Activated naive CD4-positive, alpha-beta T cell treated with anti-CD3 and anti-CD28 coated beads, Interleukin-2, amount 50 U/mL, for 72 hours (primary cell): Measurements from ENCODE around the gene RAD51B. TPM values are rescaled to one million over a fixed set of nuclear protein-coding genes. Genes with fewer than 3 reads are reported as not detected.

Source experiments
- ATAC-seq, 2 donors: fragments of 150-1000 bp; cut with Tn5 transposase; 2 replicates each; pipeline ENCODE4 v1.10.0; 2021; ENCODE audit warnings: mild to moderate bottlenecking in 2 of 2, moderate library complexity in 2 of 2
- DNase-seq, 2 donors: peaks; one replicate each; pipeline ENCODE4 v3.0.0; 2021 to 2022; ENCODE audit warnings: low spot score in 2 of 2
- H3K27ac Mint-ChIP-seq, 2 donors: one replicate each; pipeline ENCODE4 v1.8.0; 2022; ENCODE audit warnings: mild to moderate bottlenecking in 2 of 2, mixed read lengths in 2 of 2
- H3K36me3 Mint-ChIP-seq, 2 donors: one replicate each; pipeline ENCODE4 v1.8.0; 2022; ENCODE audit warnings: mixed read lengths in 2 of 2
- H3K9me3 Mint-ChIP-seq, 2 donors: one replicate each; pipeline ENCODE4 v1.8.0; 2022; ENCODE audit warnings: mixed read lengths in 2 of 2
- total RNA-seq, 2 donors: library from RNA; stranded (reverse); gene quantifications; one replicate each; pipeline ENCODE4 v1.2.3, GENCODE V29; 2022

The RAD51B gene
- total RNA-seq, 2 donors from 2014 or later, result 36.5 to 53.0 TPM

DNA sequence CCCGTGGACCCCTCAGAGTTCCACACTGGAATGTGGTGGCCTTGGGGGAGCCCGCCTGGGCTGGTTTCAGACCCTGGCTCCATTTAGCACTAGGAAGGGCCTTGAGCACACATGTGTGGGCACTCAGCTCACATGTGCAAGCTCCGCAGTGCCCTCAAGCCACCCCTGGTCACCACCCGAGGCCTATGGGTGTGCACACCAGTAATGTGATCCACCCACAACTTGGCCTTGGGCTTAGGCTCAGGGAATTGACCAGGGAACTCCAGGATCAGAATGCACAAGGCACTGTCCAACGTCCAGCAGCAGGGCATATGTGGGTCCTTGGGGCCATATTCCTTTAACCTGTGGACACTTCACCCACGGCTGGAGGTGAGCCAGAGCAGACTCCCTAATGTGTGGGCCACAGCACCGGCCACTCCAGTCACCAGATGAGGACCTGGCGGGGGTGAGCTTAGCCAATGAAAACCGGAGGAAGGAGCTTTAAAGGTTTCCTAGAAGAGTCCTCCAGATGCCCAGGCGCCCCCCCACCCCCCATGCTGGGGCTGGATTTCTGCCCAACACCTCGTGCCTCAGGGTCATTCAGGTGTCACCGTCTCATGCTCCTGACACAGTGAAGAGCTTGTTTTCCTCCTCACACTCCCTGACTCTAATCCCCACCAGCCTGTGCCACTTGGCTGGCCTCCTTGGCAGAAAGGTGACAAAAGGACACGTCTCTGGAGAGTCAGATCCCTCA is 764.1 kb downstream of the RAD51B start:
- Mint-ChIP-seq H3K36me3 (no peaks in the 10 kb centered on the region), H3K9me3 (peaks cover 0 to 12% of the 10 kb centered on the region in 2 donors), H3K27ac (no peak overlapping the region)
- no peak for DNase-seq
- ATAC-seq, result no peak

DNA sequence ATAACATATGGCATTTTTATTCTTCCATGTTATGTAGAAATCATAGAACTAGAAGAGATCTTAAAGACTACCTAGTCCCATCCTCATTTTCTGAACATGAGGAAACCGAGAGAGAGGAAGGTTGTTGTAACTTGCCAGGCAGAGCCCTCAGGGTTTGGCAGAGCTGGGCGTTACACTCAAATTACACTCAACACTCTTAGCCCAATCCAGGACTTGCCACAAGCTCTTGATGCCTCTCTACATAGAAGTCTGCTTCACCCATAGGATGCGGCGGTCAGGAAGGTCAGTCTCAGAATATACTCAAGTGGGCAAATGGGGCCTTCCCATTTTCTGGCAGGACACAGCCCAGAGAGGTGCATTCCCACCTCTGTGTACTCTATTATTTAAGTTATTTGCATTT is 765.2 kb downstream of the RAD51B start:
- H3K27ac Mint-ChIP-seq, result no peak overlapping the region
- peaks cover 0 to 12% of the 10 kb centered on the region in 2 donors for H3K9me3 Mint-ChIP-seq
- DNase-seq (no peak), ATAC-seq (no peak)
- no peaks in the 10 kb centered on the region for H3K36me3 Mint-ChIP-seq

GRCh38 chr14:68585690-68586089 is 766.1 kb downstream of the RAD51B start:
- no peak for ATAC-seq

GRCh38 chr14:68586896-68587751 is 767.5 kb downstream of the RAD51B start:
- peaks cover 0 to 5% of the 10 kb centered on the region in 2 donors for H3K9me3 Mint-ChIP-seq
- DNase-seq, result no peak
- ATAC-seq, result no peak
- no peaks in the 10 kb centered on the region for H3K36me3 Mint-ChIP-seq
- no peak overlapping the region for H3K27ac Mint-ChIP-seq

More at GRCh38 chr14:68585690-68586089, 766.1 kb downstream of the RAD51B start:
- Mint-ChIP-seq H3K36me3 (no peaks in the 10 kb centered on the region), H3K27ac (no peak overlapping the region), H3K9me3 (peaks cover 0 to 12% of the 10 kb centered on the region in 2 donors)
- DNase-seq, result no peak

DNA sequence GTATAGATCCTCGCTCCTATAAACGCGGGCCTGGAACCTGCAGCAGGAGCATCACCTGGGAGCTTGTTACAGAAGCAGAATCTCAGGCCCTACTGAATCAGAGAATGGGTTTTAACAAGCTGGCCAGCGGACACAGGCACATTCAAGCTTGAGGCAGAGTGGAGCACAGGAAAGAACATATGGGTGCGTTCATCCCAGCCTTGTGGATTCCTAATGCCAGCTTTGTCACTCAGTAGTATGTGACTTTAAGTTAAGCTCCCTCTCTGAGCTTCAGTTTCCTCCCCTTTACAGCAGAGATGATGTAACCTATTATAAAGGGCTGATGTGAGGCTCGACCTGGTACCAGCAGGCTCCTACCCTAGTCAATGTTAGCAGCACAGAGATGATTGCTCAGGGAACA is 768.4 kb downstream of the RAD51B start:
- no peak for DNase-seq
- H3K36me3 Mint-ChIP-seq, result no peaks in the 10 kb centered on the region
- H3K9me3 Mint-ChIP-seq, result no peaks in the 10 kb centered on the region
- H3K27ac Mint-ChIP-seq, result no peak overlapping the region
- no peak for ATAC-seq

- no peaks in the 10 kb centered on the region for H3K36me3 Mint-ChIP-seq
Measured at GRCh38 chr14:68589447-68590200, 770.0 kb downstream of the RAD51B start.

DNA sequence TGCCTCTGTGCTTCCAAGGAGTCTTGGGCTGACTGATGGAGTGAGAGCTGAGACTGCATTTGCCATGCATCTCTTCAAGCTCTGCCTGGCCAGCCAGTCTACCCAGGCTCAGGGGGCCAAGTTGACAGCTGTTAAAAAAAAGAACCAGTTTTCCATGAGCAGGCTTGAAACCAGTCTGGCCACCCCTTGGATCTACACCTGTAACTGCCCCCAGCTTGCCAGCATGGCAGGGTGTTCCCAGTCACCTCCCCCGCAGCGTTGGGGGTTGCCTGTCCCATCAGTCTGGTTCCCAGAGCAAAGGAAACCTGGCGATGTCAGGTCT is 770.6 kb downstream of the RAD51B start:
- Mint-ChIP-seq H3K9me3 (no peaks in the 10 kb centered on the region), H3K36me3 (no peaks in the 10 kb centered on the region), H3K27ac (peak overlapping the region in 1 of 2 donors; percentile 18)
- no peak for ATAC-seq
- DNase-seq, result no peak

More at GRCh38 chr14:68589447-68590200, 770.0 kb downstream of the RAD51B start:
- H3K9me3 Mint-ChIP-seq, result no peaks in the 10 kb centered on the region
- ATAC-seq (no peak), DNase-seq (no peak)
- H3K27ac Mint-ChIP-seq, result peak overlapping the region in 1 of 2 donors; percentile 18

GRCh38 chr14:68591786-68592185 is 772.2 kb downstream of the RAD51B start:
- Mint-ChIP-seq H3K9me3 (no peaks in the 10 kb centered on the region), H3K36me3 (no peaks in the 10 kb centered on the region), H3K27ac (peak overlapping the region in 1 of 2 donors; percentile 18)
- ATAC-seq (no peak), DNase-seq (no peak)

DNA sequence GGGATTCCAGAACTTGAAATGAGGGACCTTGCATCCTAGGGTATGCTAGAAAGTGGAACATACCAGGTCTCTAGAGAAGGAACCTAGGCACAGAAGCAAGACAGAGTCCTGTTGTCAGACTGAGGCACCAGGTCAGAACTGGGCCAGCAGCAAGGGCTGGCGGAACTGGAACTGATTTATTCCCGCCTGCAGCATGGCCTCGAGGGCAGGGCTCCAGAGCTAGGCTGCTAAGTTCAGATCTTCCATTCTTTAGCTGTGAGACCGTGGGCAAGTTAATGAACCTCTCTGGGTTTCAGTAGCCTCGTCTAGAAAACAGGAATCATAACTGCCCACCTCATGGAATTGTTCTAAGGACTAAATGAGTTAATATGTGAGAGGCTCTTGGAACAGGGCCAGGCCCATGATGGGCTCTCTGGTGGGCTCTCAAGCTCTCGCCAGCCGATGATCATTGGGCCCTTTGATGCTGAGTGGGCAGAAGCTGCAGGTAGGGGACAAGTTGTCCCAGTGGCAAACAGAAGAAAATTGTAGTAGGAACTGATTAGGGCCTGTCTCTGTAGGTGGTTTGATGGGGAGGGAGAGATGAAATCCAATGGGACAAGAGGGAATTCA is 773.5 kb downstream of the RAD51B start:
- no peak overlapping the region for H3K27ac Mint-ChIP-seq
- ATAC-seq (no peak), DNase-seq (no peak)
- no peaks in the 10 kb centered on the region for H3K9me3 Mint-ChIP-seq
- H3K36me3 Mint-ChIP-seq, result no peaks in the 10 kb centered on the region

DNA sequence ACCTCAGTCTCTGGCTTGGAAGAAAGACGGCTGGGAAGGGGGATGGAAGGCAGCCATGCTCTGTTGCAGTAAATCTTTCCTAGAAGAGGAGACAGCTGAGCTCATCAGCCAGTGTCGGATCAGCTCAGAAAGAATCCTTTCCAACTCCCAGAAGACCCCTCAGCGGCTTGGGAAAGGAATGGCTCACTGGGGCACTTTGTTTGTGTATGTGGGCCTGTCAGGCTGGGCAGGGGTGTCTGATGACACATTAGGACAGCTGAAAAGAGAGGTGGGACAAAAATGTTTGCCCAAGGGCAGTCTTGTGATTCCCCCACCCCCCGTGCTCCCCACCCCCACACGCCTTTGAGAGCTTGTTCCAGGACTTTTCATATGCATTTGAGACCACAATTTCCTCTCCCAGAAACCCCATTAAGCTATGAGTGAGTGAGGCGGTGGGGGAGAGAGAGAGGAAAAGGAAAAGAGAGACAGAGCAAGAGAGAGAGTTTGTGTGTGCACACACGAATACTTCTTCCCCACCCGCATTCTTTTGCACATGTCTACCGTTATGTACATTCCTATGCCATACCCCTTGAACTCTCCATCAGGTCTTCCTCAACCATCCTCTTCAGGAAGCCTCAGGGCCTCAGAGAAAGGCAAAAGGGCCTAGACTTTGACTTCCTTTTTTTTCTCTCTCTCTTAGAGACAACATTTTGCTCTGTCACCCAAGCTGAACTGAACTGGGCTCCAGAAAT is 774.4 kb downstream of the RAD51B start:
- ATAC-seq, result peak in 1 of 2 donors; percentile 20
- Mint-ChIP-seq H3K36me3 (no peaks in the 10 kb centered on the region), H3K9me3 (no peaks in the 10 kb centered on the region), H3K27ac (peak overlapping the region in 1 of 2 donors; percentile 74)
- no peak for DNase-seq

- H3K27ac Mint-ChIP-seq, result peak overlapping the region in 1 of 2 donors; percentile 74
- H3K36me3 Mint-ChIP-seq, result no peaks in the 10 kb centered on the region
- ATAC-seq (no peak), DNase-seq (no peak)
- no peaks in the 10 kb centered on the region for H3K9me3 Mint-ChIP-seq
Measured at GRCh38 chr14:68594737-68595380, 775.3 kb downstream of the RAD51B start.

GRCh38 chr14:68596211-68596610 is 776.6 kb downstream of the RAD51B start:
- no peaks in the 10 kb centered on the region for H3K9me3 Mint-ChIP-seq
- ATAC-seq, result no peak
- DNase-seq, result no peak
- H3K27ac Mint-ChIP-seq, result no peak overlapping the region
- H3K36me3 Mint-ChIP-seq, result no peaks in the 10 kb centered on the region

DNA sequence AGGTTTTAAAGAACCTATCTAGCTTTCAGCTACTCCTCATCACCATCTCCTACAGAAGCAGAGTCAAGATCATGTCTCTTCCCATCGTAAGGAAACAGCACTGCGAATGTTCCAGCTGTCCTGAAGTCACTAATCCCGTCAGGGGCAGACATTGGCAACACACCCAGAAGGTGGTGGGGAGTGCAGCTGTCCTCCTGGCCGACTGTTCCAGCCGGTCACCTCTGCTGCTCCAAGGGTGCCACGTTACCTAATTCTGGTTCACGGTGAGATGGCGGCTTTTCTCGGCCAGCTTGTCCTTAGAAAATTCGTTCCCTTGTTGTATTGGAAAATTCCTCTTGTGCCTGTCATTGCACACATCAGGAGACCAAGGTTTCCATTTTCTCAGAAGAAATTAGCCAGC is 777.1 kb downstream of the RAD51B start:
- Mint-ChIP-seq H3K27ac (no peak overlapping the region), H3K9me3 (no peaks in the 10 kb centered on the region), H3K36me3 (no peaks in the 10 kb centered on the region)
- DNase-seq (no peak), ATAC-seq (no peak)

DNA sequence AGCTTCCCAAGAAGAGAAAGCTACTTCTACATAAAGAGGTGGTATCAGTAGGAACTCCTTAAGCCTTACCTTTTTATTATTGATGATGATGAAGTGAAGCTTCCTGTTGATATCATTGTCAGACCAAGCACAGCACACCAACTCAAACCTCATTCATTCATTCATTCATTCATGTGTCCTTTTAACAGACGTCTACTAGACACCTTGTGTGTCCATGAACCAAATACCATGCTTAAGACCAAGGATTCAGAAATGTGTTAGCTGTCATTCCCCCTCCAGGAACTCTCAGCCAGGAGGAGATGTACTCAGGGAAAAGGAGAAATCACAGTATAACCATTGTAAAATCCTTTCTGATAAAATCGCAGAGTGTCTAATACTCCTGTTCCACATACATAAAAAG is 778.5 kb downstream of the RAD51B start:
- H3K27ac Mint-ChIP-seq, result no peak overlapping the region
- DNase-seq (no peak), ATAC-seq (no peak)
- H3K36me3 Mint-ChIP-seq, result no peaks in the 10 kb centered on the region
- no peaks in the 10 kb centered on the region for H3K9me3 Mint-ChIP-seq

GRCh38 chr14:68598621-68599447 is 779.3 kb downstream of the RAD51B start:
- no peaks in the 10 kb centered on the region for H3K9me3 Mint-ChIP-seq
- peak overlapping the region in 1 of 2 donors; percentile 29 for H3K27ac Mint-ChIP-seq
- DNase-seq (no peak), ATAC-seq (no peak)
- H3K36me3 Mint-ChIP-seq, result no peaks in the 10 kb centered on the region
